ENCODE measurements around the gene HIRA.
"Not testable (repeated sequence)": the region's sequence is repeated elsewhere in the genome, so short reads cannot be mapped to it uniquely, and the experiment has no call there.

HIRA gene

GRCh38 chr22:19463008-19463407 is 31.5 kb upstream of the HIRA start:
- DNase-seq (ENCODE audit: low read depth in 3 of 3): no peak

- no peak for DNase-seq (ENCODE audit: low read depth in 3 of 3)
These were observed 30.0 kb upstream of the HIRA start for GRCh38 chr22:19461506-19461905.

GRCh38 chr22:19460036-19460435 is 28.5 kb upstream of the HIRA start:
- DNase-seq (ENCODE audit: low read depth in 3 of 3): no peak

- no peak for DNase-seq (ENCODE audit: low read depth in 3 of 3)
These were observed 26.4 kb upstream of the HIRA start for GRCh38 chr22:19457828-19458428.

- DNase-seq (ENCODE audit: low read depth in 3 of 3): no peak
These were observed 25.0 kb upstream of the HIRA start for GRCh38 chr22:19456541-19456940.

- no peak for DNase-seq (ENCODE audit: low read depth in 3 of 3)
These were observed 24.2 kb upstream of the HIRA start for GRCh38 chr22:19455585-19456370.

GRCh38 chr22:19455033-19455432 is 23.5 kb upstream of the HIRA start:
- no peak for DNase-seq (ENCODE audit: low read depth in 3 of 3)

- DNase-seq (ENCODE audit: low read depth in 3 of 3): peak in 1 of 3 experiments; percentile 27
These were observed 22.6 kb upstream of the HIRA start for GRCh38 chr22:19454156-19454555.

- DNase-seq (ENCODE audit: low read depth in 3 of 3): no peak
These were observed 22.2 kb upstream of the HIRA start for GRCh38 chr22:19453718-19454117.

GRCh38 chr22:19451570-19451969 is 20.0 kb upstream of the HIRA start:
- DNase-seq (ENCODE audit: low read depth in 3 of 3): no peak

- no peak for DNase-seq (ENCODE audit: low read depth in 3 of 3)
These were observed 19.0 kb upstream of the HIRA start for GRCh38 chr22:19450363-19451175.

- DNase-seq (ENCODE audit: low read depth in 3 of 3): no peak
These were observed 17.9 kb upstream of the HIRA start for GRCh38 chr22:19449422-19449767.

GRCh38 chr22:19448739-19449421 is 17.3 kb upstream of the HIRA start:
- no peak for DNase-seq (ENCODE audit: low read depth in 3 of 3)

GRCh38 chr22:19448076-19448607 is 16.6 kb upstream of the HIRA start:
- no peak for DNase-seq (ENCODE audit: low read depth in 3 of 3)

- DNase-seq (ENCODE audit: low read depth in 3 of 3): peak; percentile 63 to 79 (median 77)
These were observed 16.0 kb upstream of the HIRA start, which contains the start of gene C22orf39 for GRCh38 chr22:19447330-19448075. TSS of gene C22orf39 (minus strand) at chr22:19447711. CDS start at chr22:19447688, 23 bp downstream.

GRCh38 chr22:19446603-19447329 is 15.2 kb upstream of the HIRA start:
- DNase-seq (ENCODE audit: low read depth in 3 of 3): no peak

GRCh38 chr22:19445279-19445982 is 13.9 kb upstream of the HIRA start:
- not testable (repeated sequence) for DNase-seq (ENCODE audit: low read depth in 3 of 3)

- no peak for DNase-seq (ENCODE audit: low read depth in 3 of 3)
These were observed 12.1 kb upstream of the HIRA start for GRCh38 chr22:19443544-19444211.

GRCh38 chr22:19442166-19442565 is 10.6 kb upstream of the HIRA start:
- DNase-seq (ENCODE audit: low read depth in 3 of 3): no peak
